ENCODE measurements around the gene TXK.

Gene TXK

DNA sequence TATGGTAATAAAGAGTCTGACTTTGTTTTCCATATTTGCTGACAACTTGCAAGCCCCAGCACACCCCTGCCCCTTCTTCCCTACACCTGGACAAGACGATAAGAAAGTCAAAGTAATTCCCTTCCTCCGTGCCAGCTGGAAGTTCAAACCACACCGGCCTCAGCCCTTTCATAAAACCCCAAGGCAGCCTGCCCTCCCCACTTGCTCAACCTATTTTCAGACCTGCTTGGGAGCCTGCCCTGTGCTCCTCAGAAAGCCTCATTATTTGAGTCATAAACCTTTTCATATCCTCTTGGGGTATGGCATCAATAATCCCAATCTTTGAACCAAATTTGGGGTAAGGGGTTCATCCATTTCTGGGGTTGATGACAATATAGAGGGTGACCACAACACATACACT, 88.0 kb downstream of the TXK start:
- H3K27ac ChIP-seq (ENCODE audit: low read length, poor library complexity, severe bottlenecking): no peak overlapping the region
- no peak overlapping the region for H3K4me3 ChIP-seq (ENCODE audit: insufficient read depth in 1 of 2, low read depth in 1 of 2, low read length in 2 of 2)
- H3K4me2 ChIP-seq (ENCODE audit: low read length, poor library complexity, severe bottlenecking): no peak overlapping the region
- no peaks in the 10 kb centered on the region for H3K79me1 ChIP-seq (replicated peaks; ENCODE audit: low read length, poor library complexity, severe bottlenecking)
- H2AFZ ChIP-seq (ENCODE audit: low read depth, low read length): no peak overlapping the region
- no peaks in the 10 kb centered on the region for H3K9me3 ChIP-seq (ENCODE audit: control insufficient read depth, low read length)
- H4K91ac ChIP-seq (ENCODE audit: low read length): no peak overlapping the region
- peaks cover 0 to 20% of the 10 kb centered on the region in 2 experiments for H3K27me3 ChIP-seq (ENCODE audit: control insufficient read depth in 1 of 2, insufficient read depth in 1 of 2, low read length in 2 of 2)
- no peak overlapping the region for H3K14ac ChIP-seq (ENCODE audit: low read length in 2 of 2)
- 91% methylated on average over 3 of the region's 3 CpGs for WGBS
- no peak overlapping the region for H3K18ac ChIP-seq (ENCODE audit: low read depth in 1 of 2, low read length in 2 of 2)
- H2BK12ac ChIP-seq (ENCODE audit: low read length in 2 of 2): no peak overlapping the region
- no peak overlapping the region for H3K4ac ChIP-seq (ENCODE audit: low read depth in 1 of 2, low read length in 2 of 2)
- H2BK15ac ChIP-seq (ENCODE audit: low read depth, poor library complexity, severe bottlenecking): no peak overlapping the region
- no peak for DNase-seq
- H2BK120ac ChIP-seq (ENCODE audit: low read depth, low read length): no peak overlapping the region
- no peak overlapping the region for H2BK5ac ChIP-seq (ENCODE audit: low read depth, low read length, poor library complexity, severe bottlenecking)
- H3K23ac ChIP-seq (ENCODE audit: low read length in 2 of 2): no peak overlapping the region
- no peak overlapping the region for H4K8ac ChIP-seq (ENCODE audit: low read length)
- no peaks in the 10 kb centered on the region for H3K36me3 ChIP-seq (ENCODE audit: control insufficient read depth in 1 of 2, insufficient read depth in 2 of 2, low read depth in 1 of 2, low read length in 2 of 2)
- H3K4me1 ChIP-seq (ENCODE audit: control insufficient read depth, insufficient read depth, low read depth, low read length): peaks cover 1% of the 10 kb centered on the region
- H3K9ac ChIP-seq (ENCODE audit: low read length): no peak overlapping the region
- no peak overlapping the region for H2AK5ac ChIP-seq (ENCODE audit: low read length, severe bottlenecking)

GRCh38 chr4:48044298-48044697, 89.8 kb downstream of the TXK start:
- Histone ChIP-seq H3K27ac (ENCODE audit: low read length, poor library complexity, severe bottlenecking) (no peak overlapping the region), H3K18ac (ENCODE audit: low read depth in 1 of 2, low read length in 2 of 2) (no peak overlapping the region), H3K27me3 (ENCODE audit: control insufficient read depth in 1 of 2, insufficient read depth in 1 of 2, low read length in 2 of 2) (peaks cover 0 to 20% of the 10 kb centered on the region in 2 experiments), H3K4me1 (ENCODE audit: control insufficient read depth, insufficient read depth, low read depth, low read length) (peaks cover 1% of the 10 kb centered on the region), H2AFZ (ENCODE audit: low read depth, low read length) (no peak overlapping the region), H4K8ac (ENCODE audit: low read length) (no peak overlapping the region), H3K4me2 (ENCODE audit: low read length, poor library complexity, severe bottlenecking) (no peak overlapping the region), H3K9ac (ENCODE audit: low read length) (no peak overlapping the region), H2BK5ac (ENCODE audit: low read depth, low read length, poor library complexity, severe bottlenecking) (no peak overlapping the region), H3K4me3 (ENCODE audit: insufficient read depth in 1 of 2, low read depth in 1 of 2, low read length in 2 of 2) (no peak overlapping the region), H3K9me3 (ENCODE audit: control insufficient read depth, low read length) (no peaks in the 10 kb centered on the region), H3K79me1 (replicated peaks; ENCODE audit: low read length, poor library complexity, severe bottlenecking) (no peaks in the 10 kb centered on the region), H2BK15ac (ENCODE audit: low read depth, poor library complexity, severe bottlenecking) (no peak overlapping the region), H3K36me3 (ENCODE audit: control insufficient read depth in 1 of 2, insufficient read depth in 2 of 2, low read depth in 1 of 2, low read length in 2 of 2) (no peaks in the 10 kb centered on the region), H2BK12ac (ENCODE audit: low read length in 2 of 2) (no peak overlapping the region), H3K23ac (ENCODE audit: low read length in 2 of 2) (no peak overlapping the region), H2BK120ac (ENCODE audit: low read depth, low read length) (no peak overlapping the region), H3K4ac (ENCODE audit: low read depth in 1 of 2, low read length in 2 of 2) (no peak overlapping the region), H3K14ac (ENCODE audit: low read length in 2 of 2) (no peak overlapping the region), H2AK5ac (ENCODE audit: low read length, severe bottlenecking) (no peak overlapping the region), H4K91ac (ENCODE audit: low read length) (no peak overlapping the region)
- no peak for DNase-seq
- WGBS: no CpG with 5 or more reads among the region's 2 CpGs

DNA sequence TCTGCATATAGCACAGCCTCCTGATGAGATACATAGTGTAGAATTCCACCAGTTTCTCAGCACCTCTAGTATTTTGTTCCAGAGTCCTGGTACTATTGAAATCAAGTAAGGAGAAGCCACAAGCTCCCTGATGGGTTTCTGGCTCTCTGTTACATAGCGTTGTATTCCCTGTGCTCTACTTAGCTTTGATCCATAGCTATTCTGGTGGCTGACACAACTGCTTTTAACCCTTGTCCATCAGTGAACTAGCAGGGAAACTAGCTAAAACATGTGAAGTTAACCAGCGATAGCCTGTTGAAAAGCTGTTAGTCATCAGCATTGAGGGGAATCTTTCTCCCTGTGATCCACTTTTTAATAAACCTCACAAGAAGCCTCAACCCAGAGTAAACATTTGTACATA, 90.5 kb downstream of the TXK start:
- no peaks in the 10 kb centered on the region for H3K9me3 ChIP-seq (ENCODE audit: control insufficient read depth, low read length)
- H3K27ac ChIP-seq (ENCODE audit: low read length, poor library complexity, severe bottlenecking): no peak overlapping the region
- no peaks in the 10 kb centered on the region for H3K79me1 ChIP-seq (replicated peaks; ENCODE audit: low read length, poor library complexity, severe bottlenecking)
- WGBS: 100% methylated on average over 1 of the region's 2 CpGs
- no peak overlapping the region for H3K9ac ChIP-seq (ENCODE audit: low read length)
- no peak overlapping the region for H2AFZ ChIP-seq (ENCODE audit: low read depth, low read length)
- no peaks in the 10 kb centered on the region for H3K36me3 ChIP-seq (ENCODE audit: control insufficient read depth in 1 of 2, insufficient read depth in 2 of 2, low read depth in 1 of 2, low read length in 2 of 2)
- H3K18ac ChIP-seq (ENCODE audit: low read depth in 1 of 2, low read length in 2 of 2): no peak overlapping the region
- no peak overlapping the region for H3K23ac ChIP-seq (ENCODE audit: low read length in 2 of 2)
- H2AK5ac ChIP-seq (ENCODE audit: low read length, severe bottlenecking): no peak overlapping the region
- no peak overlapping the region for H2BK12ac ChIP-seq (ENCODE audit: low read length in 2 of 2)
- DNase-seq: no peak
- H3K4me3 ChIP-seq (ENCODE audit: insufficient read depth in 1 of 2, low read depth in 1 of 2, low read length in 2 of 2): no peak overlapping the region
- H3K14ac ChIP-seq (ENCODE audit: low read length in 2 of 2): no peak overlapping the region
- peaks cover 1% of the 10 kb centered on the region for H3K4me1 ChIP-seq (ENCODE audit: control insufficient read depth, insufficient read depth, low read depth, low read length)
- no peak overlapping the region for H3K4ac ChIP-seq (ENCODE audit: low read depth in 1 of 2, low read length in 2 of 2)
- no peak overlapping the region for H3K4me2 ChIP-seq (ENCODE audit: low read length, poor library complexity, severe bottlenecking)
- H4K8ac ChIP-seq (ENCODE audit: low read length): no peak overlapping the region
- H2BK120ac ChIP-seq (ENCODE audit: low read depth, low read length): no peak overlapping the region
- H2BK15ac ChIP-seq (ENCODE audit: low read depth, poor library complexity, severe bottlenecking): no peak overlapping the region
- peaks cover 0 to 17% of the 10 kb centered on the region in 2 experiments for H3K27me3 ChIP-seq (ENCODE audit: control insufficient read depth in 1 of 2, insufficient read depth in 1 of 2, low read length in 2 of 2)
- no peak overlapping the region for H4K91ac ChIP-seq (ENCODE audit: low read length)
- no peak overlapping the region for H2BK5ac ChIP-seq (ENCODE audit: low read depth, low read length, poor library complexity, severe bottlenecking)

- H4K91ac ChIP-seq (ENCODE audit: low read length): no peak overlapping the region
- H3K23ac ChIP-seq (ENCODE audit: low read length in 2 of 2): no peak overlapping the region
- no peaks in the 10 kb centered on the region for H3K79me1 ChIP-seq (replicated peaks; ENCODE audit: low read length, poor library complexity, severe bottlenecking)
- H2BK15ac ChIP-seq (ENCODE audit: low read depth, poor library complexity, severe bottlenecking): no peak overlapping the region
- H3K4ac ChIP-seq (ENCODE audit: low read depth in 1 of 2, low read length in 2 of 2): no peak overlapping the region
- no peak overlapping the region for H2BK5ac ChIP-seq (ENCODE audit: low read depth, low read length, poor library complexity, severe bottlenecking)
- H2AK5ac ChIP-seq (ENCODE audit: low read length, severe bottlenecking): no peak overlapping the region
- H2AFZ ChIP-seq (ENCODE audit: low read depth, low read length): no peak overlapping the region
- H3K4me2 ChIP-seq (ENCODE audit: low read length, poor library complexity, severe bottlenecking): no peak overlapping the region
- DNase-seq: no peak
- H2BK12ac ChIP-seq (ENCODE audit: low read length in 2 of 2): no peak overlapping the region
- no peak overlapping the region for H3K4me3 ChIP-seq (ENCODE audit: insufficient read depth in 1 of 2, low read depth in 1 of 2, low read length in 2 of 2)
- H3K14ac ChIP-seq (ENCODE audit: low read length in 2 of 2): no peak overlapping the region
- H3K18ac ChIP-seq (ENCODE audit: low read depth in 1 of 2, low read length in 2 of 2): no peak overlapping the region
- no peak overlapping the region for H4K8ac ChIP-seq (ENCODE audit: low read length)
- no peak overlapping the region for H2BK120ac ChIP-seq (ENCODE audit: low read depth, low read length)
- H3K36me3 ChIP-seq (ENCODE audit: control insufficient read depth in 1 of 2, insufficient read depth in 2 of 2, low read depth in 1 of 2, low read length in 2 of 2): no peaks in the 10 kb centered on the region
- no peaks in the 10 kb centered on the region for H3K9me3 ChIP-seq (ENCODE audit: control insufficient read depth, low read length)
- peaks cover 0 to 17% of the 10 kb centered on the region in 2 experiments for H3K27me3 ChIP-seq (ENCODE audit: control insufficient read depth in 1 of 2, insufficient read depth in 1 of 2, low read length in 2 of 2)
- no peak overlapping the region for H3K9ac ChIP-seq (ENCODE audit: low read length)
- no peak overlapping the region for H3K27ac ChIP-seq (ENCODE audit: low read length, poor library complexity, severe bottlenecking)
- H3K4me1 ChIP-seq (ENCODE audit: control insufficient read depth, insufficient read depth, low read depth, low read length): peaks cover 1% of the 10 kb centered on the region
- 89% methylated on average over 3 of the region's 3 CpGs for WGBS
Observed at GRCh38 chr4:48042979-48043461, 91.0 kb downstream of the TXK start.
